H1 (cell line): ENCODE results near the gene PAQR5.

ENCODE experiments used
- EP300 ChIP-seq, 2 experiments: IDR thresholded peaks; 1 replicate in 1 of 2; 2 replicates in 1 of 2; pipeline ENCODE4 v1.6.1; 2011 to 2012; ENCODE audit warnings: low read depth in 2 of 2, low read length in 2 of 2, mild to moderate bottlenecking in 2 of 2, borderline replicate concordance in 1 of 2, inconsistent platforms in 1 of 2, moderate library complexity in 1 of 2
- EZH2 ChIP-seq: fragments of 200-600 bp; sonication (generic); IDR thresholded peaks from 2 replicates; pipeline ENCODE4 v1.7.1; 2012; ENCODE audit warnings: low read depth, mild to moderate bottlenecking, moderate library complexity, low read length, inconsistent platforms; ENCODE audit not compliant: severe bottlenecking
- GABPA ChIP-seq: IDR thresholded peaks from 2 replicates; pipeline ENCODE4 v1.6.1; 2011; ENCODE audit warnings: mild to moderate bottlenecking, low read length, moderate library complexity, borderline replicate concordance; ENCODE audit not compliant: insufficient read depth
- JUN ChIP-seq: IDR thresholded peaks from 2 replicates; pipeline ENCODE4 v1.6.1; 2011; ENCODE audit warnings: low read depth, mild to moderate bottlenecking, improper control_type of control experiment, low read length
- MAFK ChIP-seq: IDR thresholded peaks from 2 replicates; pipeline ENCODE4 v1.6.1; 2012; ENCODE audit warnings: low read depth, mild to moderate bottlenecking, improper control_type of control experiment, low read length
- NANOG ChIP-seq: IDR thresholded peaks from 2 replicates; pipeline ENCODE4 v1.6.1; 2011; ENCODE audit warnings: low read length, low read depth, mild to moderate bottlenecking, inconsistent platforms; ENCODE audit not compliant: insufficient read depth, poor library complexity, severe bottlenecking
- POLR2A ChIP-seq, 2 experiments: IDR thresholded peaks; 1 replicate in 1 of 2; 2 replicates in 1 of 2; pipeline ENCODE4 v1.6.1; 2011; ENCODE audit warnings: low read depth in 2 of 2, low read length in 2 of 2, mild to moderate bottlenecking in 2 of 2; ENCODE audit errors: control extremely low read depth in 1 of 2
- POLR2AphosphoS5 ChIP-seq: IDR thresholded peaks from 2 replicates; pipeline ENCODE4 v1.6.1; 2011; ENCODE audit warnings: low read depth, low read length
- RAD21 ChIP-seq, 2 experiments: IDR thresholded peaks in 1 of 2; conservative IDR thresholded peaks in 1 of 2; 2 replicates each; pipeline ENCODE4 v1.6.1; 2011; ENCODE audit warnings: low read depth in 2 of 2, low read length in 2 of 2, improper control_type of control experiment in 1 of 2, inconsistent platforms in 1 of 2, mild to moderate bottlenecking in 1 of 2, moderate library complexity in 1 of 2
- TAF1 ChIP-seq: IDR thresholded peaks from 2 replicates; pipeline ENCODE4 v1.6.1; 2011; ENCODE audit warnings: mild to moderate bottlenecking, low read depth, low read length
- TAF7 ChIP-seq: optimal IDR thresholded peaks from 2 replicates; pipeline ENCODE3; 2011; ENCODE audit warnings: low read depth, mild to moderate bottlenecking, inconsistent platforms, low read length, moderate library complexity, borderline replicate concordance
- TBP ChIP-seq: IDR thresholded peaks from 2 replicates; pipeline ENCODE4 v1.6.1; 2011; ENCODE audit warnings: low read depth, low read length, improper control_type of control experiment
- TF ChIP-seq, protein P1 (sequence below), 3 experiments: IDR thresholded peaks; 1 replicate in 2 of 3; 2 replicates in 1 of 3; pipeline versions ENCODE4 v1.5.1 to v1.6.1; 2011; ENCODE audit warnings: low read length in 3 of 3, mild to moderate bottlenecking in 3 of 3, inconsistent platforms in 2 of 3, low read depth in 1 of 3, moderate library complexity in 1 of 3; ENCODE audit not compliant: insufficient read depth in 1 of 3; ENCODE audit errors: control extremely low read depth in 1 of 3

DNA sequence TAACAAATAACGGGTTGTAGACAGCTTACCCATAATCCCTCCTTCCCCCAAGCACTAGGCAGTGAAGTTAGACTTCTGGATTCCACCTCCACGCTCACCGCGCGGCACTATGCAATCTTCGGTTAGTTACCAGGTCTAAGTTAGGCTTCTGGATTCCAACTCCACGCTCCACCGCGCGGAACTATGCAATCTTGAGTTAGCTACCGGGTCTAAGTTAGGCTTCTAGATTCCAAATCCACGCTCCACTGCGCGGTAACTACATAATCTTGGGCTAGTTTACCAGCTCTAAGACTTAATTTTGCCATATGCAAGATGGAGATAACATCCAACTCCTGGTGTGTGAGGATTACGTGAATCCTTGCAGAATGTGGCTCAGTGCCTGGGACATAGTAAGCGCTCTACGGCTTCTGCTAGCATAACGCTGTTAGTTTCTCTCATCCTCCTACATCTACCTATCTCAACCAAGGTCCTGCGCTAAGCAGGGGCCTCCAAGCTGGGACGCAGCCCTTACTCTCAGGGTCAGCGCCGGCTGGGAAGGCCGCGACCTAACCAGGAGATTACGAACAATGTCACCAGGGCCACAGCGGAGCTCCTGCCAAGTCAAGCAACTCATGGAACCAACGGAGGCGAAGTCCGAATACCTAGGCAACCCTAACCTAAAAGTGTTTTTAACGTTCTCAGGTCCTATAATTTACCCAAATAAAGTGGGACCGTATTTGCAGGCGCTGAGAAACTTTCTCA lies 153.4 kb downstream of the PAQR5 start:
- no peak for TF ChIP-seq TAF7
- TF ChIP-seq, protein P1, sequence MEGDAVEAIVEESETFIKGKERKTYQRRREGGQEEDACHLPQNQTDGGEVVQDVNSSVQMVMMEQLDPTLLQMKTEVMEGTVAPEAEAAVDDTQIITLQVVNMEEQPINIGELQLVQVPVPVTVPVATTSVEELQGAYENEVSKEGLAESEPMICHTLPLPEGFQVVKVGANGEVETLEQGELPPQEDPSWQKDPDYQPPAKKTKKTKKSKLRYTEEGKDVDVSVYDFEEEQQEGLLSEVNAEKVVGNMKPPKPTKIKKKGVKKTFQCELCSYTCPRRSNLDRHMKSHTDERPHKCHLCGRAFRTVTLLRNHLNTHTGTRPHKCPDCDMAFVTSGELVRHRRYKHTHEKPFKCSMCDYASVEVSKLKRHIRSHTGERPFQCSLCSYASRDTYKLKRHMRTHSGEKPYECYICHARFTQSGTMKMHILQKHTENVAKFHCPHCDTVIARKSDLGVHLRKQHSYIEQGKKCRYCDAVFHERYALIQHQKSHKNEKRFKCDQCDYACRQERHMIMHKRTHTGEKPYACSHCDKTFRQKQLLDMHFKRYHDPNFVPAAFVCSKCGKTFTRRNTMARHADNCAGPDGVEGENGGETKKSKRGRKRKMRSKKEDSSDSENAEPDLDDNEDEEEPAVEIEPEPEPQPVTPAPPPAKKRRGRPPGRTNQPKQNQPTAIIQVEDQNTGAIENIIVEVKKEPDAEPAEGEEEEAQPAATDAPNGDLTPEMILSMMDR (IDR thresholded peaks at IDR 0.05; ENCODE audit: control extremely low read depth in 1 of 3, insufficient read depth in 1 of 3, low read depth in 1 of 3, low read length in 3 of 3): no peak
- no peak for TF ChIP-seq POLR2A (IDR thresholded peaks at IDR 0.05; ENCODE audit: control extremely low read depth in 1 of 2, low read depth in 2 of 2, low read length in 2 of 2)
- no peak for TF ChIP-seq TBP
- no peak for TF ChIP-seq EP300 (IDR thresholded peaks at IDR 0.05; ENCODE audit: borderline replicate concordance in 1 of 2, low read depth in 2 of 2, low read length in 2 of 2)
- no peak for TF ChIP-seq MAFK
- TF ChIP-seq JUN: no peak
- no peak for TF ChIP-seq NANOG
- TF ChIP-seq RAD21 (IDR thresholded peaks at IDR 0.05 in 1 of 2, conservative IDR thresholded peaks at IDR 0.05 in 1 of 2; ENCODE audit: low read depth in 2 of 2, low read length in 2 of 2): no peak
- TF ChIP-seq TAF1: no peak
- TF ChIP-seq EZH2: no peak
- no peak for TF ChIP-seq POLR2AphosphoS5
- no peak for TF ChIP-seq GABPA
